T-helper 2 cell (primary cell): ENCODE results near the gene EIF5.
"Not testable (repeated sequence)": the region's sequence is repeated elsewhere in the genome, so short reads cannot be mapped to it uniquely, and the experiment has no call there.

Source experiments
- DNase-seq, 5 experiments: peaks; one replicate each; pipeline versions ENCODE4 v3.0.0 to v3.0.0-alpha.2; 2012 to 2022

Gene EIF5

DNA sequence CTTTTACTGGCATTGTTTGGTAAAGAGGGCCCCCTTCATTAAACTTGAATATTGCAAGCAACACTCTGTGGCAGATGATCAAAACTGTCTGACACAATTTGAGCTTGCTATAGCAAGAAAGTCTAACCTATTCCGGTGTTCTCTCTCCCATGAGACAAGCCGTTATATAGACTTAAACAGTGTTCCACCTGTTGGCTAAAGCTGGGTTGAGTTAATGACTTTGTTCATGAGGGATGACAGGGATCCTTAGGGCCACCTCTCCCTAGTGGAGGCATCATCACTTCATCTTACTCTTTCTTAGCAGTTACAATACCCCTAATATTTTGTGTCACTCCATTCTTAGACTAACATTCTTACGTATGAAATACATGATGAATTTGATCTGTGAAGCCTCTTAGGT, 3.8 kb downstream of the EIF5 start:
- DNase-seq, result no peak

DNA sequence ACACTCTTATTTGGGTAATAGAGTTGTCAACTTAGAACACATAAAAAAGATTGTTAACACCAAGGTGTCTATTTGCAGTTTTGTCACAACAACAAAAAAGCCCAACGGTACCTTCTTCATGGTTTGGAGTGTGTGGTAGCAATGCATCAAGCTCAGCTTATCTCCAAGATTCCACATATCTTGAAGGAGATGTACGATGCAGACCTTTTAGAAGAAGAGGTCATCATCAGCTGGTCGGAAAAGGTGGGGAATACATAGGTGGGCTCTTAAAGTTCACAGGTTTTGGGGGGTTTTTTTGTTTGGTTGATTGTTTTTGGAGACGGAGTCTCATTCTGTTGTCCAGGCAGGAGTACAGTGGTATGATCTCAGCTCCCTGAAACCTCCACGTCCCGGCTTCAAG, 5.5 kb downstream of the EIF5 start:
- no peak for DNase-seq

- DNase-seq, result no peak
Observed at GRCh38 chr14:103340480-103341212, 6.6 kb downstream of the EIF5 start.

DNA sequence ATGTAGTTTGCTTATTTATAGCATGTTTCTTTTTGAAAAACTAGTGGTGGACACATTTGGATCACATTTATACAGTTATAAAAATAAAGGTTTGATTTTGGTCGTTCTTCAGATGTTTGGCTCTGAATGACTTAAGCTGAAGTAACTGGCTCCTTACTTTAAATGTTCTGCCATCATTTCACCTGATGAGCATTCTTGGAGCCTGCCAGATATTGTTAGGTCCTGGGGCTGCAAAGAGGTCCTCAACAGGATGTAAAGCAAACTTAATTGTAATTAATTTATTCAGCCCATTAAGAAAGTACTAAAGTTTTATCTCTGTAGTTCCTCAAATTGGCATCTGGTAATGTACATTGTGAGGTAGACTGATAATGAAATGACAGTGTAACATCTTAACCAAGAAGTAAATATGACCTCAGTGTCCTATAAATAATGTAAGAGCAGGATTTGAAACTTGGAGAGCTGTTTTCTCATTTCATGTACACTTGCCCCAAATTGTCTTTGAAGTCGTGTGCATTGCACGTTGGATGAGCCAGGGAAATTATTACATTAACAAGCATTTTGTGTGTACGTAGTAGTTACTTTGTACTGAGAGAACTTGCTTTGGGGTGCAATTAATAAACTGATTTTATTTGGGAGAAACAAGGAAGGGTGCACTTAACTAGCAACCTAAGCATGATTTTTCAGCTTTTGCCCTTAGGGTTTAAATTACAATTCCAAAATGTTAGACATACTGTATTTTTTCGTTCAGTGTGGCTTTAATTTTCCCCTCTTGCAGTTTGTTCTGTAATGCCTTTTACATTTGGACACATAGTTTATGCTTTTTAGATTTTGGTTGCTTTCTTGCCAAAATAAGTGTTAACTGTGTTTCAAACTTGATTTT, 7.5 kb downstream of the EIF5 start:
- DNase-seq, result no peak

DNA sequence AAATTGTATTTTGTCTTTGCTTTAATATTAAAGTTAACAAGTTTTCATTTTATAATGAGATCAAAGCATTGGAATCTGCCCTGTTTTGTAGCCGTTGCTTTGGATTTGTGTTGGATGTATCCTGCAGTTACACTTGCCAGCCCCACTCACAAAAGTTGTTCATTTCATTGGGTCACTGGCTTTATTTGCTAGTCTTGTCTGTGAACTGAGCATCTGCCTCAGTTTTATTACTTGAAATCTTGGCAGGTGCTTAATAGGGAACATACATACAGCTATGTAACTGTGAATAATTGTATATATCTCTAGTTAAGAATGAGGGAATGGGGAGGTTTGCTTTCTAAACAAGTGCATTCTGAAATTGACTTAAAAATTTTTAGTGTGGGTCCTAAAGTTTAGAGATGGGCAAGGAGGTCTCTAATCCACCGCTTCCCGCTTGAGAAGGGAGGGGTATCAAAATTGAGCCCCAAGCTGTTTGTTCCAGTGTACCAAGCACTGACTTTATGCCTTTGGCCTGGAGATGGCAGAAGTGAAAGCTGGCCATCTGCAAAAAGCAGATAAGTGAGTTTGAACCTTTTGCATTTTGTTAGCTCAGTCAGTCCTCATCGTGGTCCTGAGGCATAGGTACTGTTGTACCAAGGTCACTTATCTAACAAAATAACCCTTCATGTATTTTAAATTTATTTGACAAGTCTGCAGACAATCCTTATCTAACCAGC, 9.3 kb downstream of the EIF5 start:
- no peak for DNase-seq

DNA sequence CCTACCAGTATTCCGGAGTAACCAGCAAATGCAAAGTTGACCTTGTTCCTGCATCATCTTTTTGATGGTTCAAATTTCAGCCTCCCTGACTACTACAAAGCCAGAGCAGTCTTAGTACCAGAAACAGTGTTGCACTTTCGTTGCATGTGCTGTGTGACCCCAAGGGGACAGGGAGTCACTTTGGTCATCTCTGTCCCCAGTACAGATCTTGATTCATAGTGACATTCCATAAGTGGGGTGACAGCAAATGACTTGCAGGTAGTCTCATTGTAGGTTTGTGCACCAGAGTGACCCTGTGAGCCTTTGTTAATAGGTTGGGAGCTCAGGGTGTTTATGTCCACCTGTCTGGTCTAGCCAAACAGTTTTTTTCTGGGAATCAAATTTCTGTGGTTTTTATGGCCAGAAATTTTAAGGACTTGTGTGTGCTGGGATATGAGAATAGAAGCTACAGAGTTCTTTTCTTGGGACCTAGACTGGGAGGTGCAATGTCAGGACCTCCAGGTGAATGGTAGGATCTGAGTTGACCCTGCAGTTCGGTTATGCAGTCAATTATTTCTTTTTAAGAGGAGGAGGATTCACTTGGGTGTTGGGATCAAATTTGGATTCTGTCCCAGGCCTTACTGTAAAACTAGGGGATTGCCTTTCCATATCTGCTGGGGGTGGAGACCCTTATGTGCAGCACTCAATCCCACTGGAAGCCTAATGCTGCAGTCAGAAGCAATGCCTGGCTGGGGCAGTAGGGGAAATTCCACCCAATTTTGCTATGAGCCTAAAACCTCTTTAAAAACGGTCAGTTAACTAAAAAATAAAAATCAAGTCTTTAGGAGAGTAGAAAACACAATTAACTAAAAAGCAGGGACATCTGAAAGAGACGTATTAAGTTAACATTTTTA, 10.1 kb downstream of the EIF5 start:
- no peak for DNase-seq

GRCh38 chr14:103346286-103346685, 12.2 kb downstream of the EIF5 start:
- DNase-seq, result no peak

GRCh38 chr14:103347091-103347815, 13.2 kb downstream of the EIF5 start:
- DNase-seq, result no peak

- no peak for DNase-seq
Observed at GRCh38 chr14:103348154-103348553, 14.1 kb downstream of the EIF5 start.

DNA sequence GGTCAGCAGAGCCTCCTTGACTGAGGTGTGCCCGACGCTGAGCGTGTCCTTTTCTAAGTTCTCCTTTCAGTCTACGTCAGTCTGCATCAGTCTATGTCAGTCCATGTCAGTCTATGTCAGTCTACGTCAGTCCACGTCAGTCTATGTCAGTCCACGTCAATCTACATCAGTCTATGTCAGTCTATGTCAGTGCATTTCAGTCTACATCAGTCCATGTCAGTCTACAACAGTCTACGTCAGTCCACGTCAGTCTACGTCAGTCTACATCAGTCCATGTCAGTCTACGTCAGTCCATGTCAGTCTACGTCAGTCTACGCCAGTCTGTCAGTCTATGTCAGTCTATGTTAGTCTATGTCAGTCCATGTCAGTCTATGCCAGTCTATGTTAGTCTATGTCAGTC, 15.9 kb downstream of the EIF5 start:
- DNase-seq, result no peak

DNA sequence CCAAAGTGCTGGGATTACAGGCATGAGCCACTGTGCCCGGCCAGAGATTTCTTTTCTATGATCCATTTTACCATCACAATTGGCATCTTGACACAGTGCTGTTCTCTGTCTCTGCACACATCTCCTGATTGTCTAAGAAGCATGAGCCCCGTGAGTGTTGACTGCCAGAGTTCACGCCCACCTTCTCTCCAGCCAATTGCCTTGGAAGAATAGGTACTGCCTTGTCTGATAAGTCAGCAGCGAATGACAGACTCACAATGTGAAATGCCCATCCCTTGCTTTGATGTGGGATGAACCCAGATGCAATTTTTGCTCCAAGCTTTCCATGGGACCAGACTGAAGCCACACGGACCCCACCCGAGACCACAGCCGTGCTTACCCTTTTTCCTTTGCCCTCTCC, 19.3 kb downstream of the EIF5 start:
- DNase-seq, result no peak

- no peak for DNase-seq
Observed at GRCh38 chr14:103354141-103354540, 20.1 kb downstream of the EIF5 start.

DNA sequence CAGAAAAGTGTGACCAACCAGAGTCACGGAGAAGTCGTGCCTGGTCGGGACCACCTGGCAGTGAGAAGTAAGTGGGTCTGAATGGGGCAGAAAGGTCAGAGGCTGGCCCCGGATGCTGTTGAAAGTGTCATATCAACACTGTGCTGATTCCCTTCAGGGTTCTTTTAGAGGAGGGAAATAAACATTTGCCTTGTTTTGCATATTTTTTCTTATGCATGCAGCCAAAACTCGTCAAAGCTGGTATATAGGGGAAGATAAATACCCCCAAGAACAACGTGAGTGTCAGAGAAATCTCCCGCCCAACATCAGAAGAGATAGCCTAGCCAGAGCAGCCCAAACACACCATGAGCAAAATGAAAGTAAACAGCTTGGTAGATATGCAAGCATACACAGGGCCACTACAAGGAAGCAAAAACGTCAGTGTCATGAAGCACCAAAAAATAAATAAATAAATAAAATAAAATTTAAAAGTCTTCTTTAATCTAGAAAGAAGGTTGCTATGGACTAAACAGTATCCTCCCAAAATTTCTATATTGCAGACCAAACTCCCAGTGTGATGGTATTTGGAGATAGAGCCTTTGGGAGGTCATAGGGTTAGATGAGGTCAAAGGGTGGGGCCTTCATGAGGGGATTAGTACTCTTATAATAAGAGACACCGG, 22.1 kb downstream of the EIF5 start:
- peak in 1 of 5 experiments; percentile 19 for DNase-seq

GRCh38 chr14:103357552-103357951, 23.5 kb downstream of the EIF5 start:
- not testable (repeated sequence) for DNase-seq

- no peak for DNase-seq
Observed at GRCh38 chr14:103360548-103360947, 26.5 kb downstream of the EIF5 start.

DNA sequence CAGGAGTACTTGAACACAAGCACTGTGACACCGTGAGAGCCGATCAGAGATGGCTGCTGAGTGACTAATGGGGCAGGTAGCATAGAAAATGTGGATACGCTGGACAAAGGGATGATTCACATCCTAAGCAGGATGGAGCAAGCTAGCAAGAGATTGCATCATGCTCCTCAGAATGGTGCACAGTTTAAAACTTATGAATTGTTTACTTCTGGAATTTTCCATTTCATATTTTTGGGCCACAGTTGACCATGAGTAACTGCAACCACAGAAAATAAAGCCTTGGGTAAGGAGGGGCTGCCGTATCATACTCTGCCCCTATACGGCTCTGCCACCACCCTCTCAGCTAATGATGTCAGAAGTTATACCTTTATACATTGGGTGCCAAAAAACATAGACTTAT, 27.8 kb downstream of the EIF5 start:
- no peak for DNase-seq

- no peak for DNase-seq
Observed at GRCh38 chr14:103362780-103363179, 28.7 kb downstream of the EIF5 start.

DNA sequence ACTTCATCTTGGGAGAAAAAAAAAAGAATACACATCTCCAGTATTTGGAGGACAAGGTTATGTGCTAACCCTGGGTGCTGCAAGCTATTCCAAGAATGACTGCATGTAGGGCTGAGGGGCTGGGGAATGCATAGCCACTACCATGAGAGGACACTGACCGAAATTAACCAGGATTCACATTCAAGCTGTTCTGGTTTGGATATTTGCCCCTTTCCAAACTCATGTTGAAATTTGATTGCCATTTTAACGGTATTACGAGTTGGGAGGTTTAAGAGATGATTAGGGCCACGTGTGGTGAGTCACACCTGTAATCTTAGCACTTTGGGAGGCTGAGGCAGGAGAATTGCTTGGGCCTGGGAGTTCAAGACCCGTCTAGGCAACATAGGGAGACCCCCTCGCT, 32.7 kb downstream of the EIF5 start:
- DNase-seq, result no peak

- DNase-seq, result no peak
Observed at GRCh38 chr14:103367995-103368394, 34.0 kb downstream of the EIF5 start.

DNA sequence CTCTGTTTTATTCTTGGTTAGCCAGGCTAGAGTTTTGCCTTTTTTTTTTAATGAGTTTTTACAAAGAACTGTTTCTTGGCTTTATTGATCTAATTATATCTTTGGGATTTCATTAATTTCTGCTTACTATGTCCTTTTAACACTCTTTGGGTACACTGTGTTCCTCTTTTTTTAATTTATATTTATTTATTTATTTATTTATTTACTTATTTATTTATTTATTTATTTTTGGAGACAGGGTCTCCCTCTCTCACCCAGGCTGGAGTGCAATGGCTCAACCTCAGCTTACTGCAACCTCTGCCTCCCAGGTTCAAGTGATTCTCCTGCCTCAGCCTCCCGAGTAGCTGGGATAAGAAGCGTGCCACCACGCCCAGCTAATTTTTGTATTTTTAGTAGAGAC, 36.0 kb downstream of the EIF5 start:
- DNase-seq, result no peak

GRCh38 chr14:103372017-103372416, 38.0 kb downstream of the EIF5 start:
- DNase-seq, result no peak
